AG08396 (cell line): ENCODE data around the gene ENAH.

ENCODE experiments used
- DNase-seq: peaks from one replicate; pipeline ENCODE4 v3.0.0; 2012; ENCODE audit warnings: low spot score, mixed read lengths

Gene ENAH

GRCh38 chr1:225559902-225560301, 93.0 kb downstream of the ENAH start:
- DNase-seq = no peak

DNA sequence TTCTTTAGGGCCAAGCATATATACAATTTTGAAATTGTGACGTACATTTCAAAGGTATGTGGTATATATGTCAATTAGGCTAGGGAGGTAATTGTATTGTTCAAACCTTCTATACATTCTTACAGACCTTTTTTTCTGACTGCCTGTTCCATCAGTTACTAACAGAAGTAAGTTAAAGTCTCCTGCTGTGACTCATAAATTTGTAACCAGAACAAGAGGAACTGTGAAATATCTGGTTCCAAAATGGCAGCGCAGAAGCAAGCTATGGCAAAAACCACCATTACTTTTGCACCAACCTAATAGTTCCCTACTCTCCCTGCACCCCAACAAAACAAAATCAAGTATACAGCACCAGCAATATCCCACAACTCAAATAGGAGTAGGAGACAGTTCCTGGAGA, 93.6 kb downstream of the ENAH start:
- DNase-seq = no peak

DNA sequence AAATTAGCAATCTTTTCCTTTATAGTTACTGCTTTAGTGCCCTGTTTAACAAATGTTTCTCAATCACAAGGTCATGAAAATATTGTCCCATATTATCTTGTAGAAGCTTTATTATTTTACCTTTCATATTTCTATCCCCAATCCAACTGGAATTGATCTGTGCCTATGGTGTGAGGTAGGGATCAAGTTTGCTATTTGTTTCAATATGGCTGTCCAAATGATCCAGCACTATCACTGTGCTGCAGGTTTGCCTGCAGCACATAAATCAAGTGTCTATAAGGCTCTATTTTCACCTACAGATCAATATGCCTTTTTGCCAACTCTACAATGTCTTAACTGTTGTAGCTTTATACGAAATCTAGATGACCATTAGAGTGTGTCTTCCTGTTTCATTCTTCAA, 96.2 kb downstream of the ENAH start:
- DNase-seq = no peak

DNA sequence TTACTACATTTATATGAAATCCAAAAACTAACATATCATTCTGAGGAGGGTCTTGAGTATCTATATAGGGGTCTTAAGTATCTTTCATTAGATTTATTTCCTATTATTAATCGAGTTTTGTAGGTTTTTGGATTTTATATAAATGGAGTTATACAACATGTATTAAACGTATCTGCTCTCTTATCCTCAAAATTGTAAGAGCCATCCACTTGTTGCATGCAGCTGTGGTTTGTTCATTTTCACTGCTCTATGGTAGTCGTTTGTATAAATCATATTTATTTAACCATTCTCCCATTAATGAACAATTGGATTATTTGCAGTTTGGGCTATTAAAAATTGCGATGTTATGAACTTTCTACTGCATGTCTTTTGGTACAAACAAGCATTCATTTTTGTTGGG, 97.1 kb downstream of the ENAH start:
- DNase-seq = no peak

DNA sequence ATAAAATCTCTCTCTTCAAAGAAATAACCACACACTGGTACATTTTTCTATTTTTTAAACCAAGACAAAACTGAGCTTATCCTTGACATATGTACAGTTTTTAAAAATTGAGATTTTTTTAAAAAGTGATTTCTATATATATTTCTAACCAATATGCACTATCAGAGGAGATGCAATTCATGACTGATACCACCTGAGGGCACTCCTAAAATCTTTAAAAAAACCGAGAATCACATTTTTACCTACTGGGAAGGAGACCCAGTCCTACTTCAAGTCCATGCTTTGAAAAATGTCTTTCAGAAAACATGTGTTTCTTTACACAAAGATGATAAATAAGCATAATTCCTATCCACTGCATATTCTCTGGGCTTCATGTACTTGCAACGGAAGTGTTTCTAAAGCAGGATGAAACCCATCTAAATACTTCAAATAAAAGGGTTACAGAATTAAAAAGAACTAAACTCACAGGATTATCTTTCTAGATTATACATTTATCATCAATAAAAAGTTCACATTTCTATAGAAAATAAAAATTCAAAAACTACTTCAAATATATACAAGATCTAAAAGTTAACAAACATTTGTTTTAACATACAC, 98.6 kb downstream of the ENAH start:
- DNase-seq = no peak

GRCh38 chr1:225549821-225550220, 103.1 kb downstream of the ENAH start:
- no peak for DNase-seq

GRCh38 chr1:225548140-225548857, 104.6 kb downstream of the ENAH start:
- DNase-seq = no peak

- DNase-seq = no peak
Observed at GRCh38 chr1:225545649-225546048, 107.3 kb downstream of the ENAH start.

- DNase-seq = no peak
Observed at GRCh38 chr1:225544924-225545323, 108.0 kb downstream of the ENAH start.

- no peak for DNase-seq
Observed at GRCh38 chr1:225544263-225544662, 108.7 kb downstream of the ENAH start.

DNA sequence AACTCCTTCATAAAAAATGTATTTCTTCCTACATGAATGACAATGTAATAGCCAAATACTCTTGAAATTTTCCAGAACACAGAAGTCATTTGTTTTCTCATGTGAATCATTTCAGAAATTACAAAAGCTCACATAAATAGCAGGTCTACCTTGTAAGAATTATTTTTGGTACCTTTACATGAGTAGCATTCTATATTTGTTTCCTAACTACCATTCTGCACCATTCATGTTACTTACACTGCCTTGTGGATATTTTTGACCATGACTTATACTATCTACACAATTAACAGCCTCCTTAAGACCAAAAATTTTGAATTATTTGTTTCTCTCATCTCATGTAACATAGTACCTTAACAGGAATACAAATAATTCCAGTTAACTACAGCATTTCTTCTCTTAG, 109.6 kb downstream of the ENAH start:
- no peak for DNase-seq

DNA sequence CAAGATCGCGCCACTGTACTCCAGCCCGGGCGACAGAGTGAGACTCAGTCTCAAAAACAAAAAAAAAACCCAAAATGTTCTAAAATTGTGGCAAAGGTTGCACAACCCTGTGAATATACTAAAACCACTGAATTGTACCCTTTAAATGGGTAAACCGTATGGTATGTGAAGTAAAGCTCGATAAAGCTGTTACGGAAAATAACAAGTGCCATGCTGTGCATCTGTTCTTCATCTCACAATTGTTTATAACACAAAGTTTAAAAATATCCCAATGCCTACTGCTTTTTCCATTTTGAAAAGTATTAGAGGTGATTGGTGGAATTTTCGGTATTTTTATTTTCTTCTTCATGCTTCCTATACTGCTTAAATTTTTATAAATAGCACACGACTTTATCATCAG, 111.5 kb downstream of the ENAH start:
- no peak for DNase-seq

- DNase-seq = no peak
Observed at GRCh38 chr1:225539575-225539974, 113.3 kb downstream of the ENAH start.

DNA sequence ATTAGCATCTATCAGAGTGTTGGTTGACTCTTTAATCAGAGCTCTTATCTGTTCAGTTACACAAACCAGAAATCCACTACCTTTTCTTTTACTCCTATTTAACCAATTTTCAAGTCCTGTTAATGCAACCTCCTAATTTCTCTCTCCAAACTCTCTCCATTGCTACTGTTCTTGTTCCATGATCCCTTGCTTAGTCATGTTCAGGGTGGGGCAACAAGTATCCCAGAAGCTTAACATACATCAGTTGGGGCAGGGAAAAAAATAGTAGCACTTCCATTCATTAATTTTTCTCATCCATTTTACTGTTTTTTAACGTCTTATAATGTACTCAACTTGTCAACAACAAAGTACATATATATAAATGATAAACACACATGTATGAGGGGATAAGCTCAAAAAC, 113.9 kb downstream of the ENAH start:
- DNase-seq = no peak

DNA sequence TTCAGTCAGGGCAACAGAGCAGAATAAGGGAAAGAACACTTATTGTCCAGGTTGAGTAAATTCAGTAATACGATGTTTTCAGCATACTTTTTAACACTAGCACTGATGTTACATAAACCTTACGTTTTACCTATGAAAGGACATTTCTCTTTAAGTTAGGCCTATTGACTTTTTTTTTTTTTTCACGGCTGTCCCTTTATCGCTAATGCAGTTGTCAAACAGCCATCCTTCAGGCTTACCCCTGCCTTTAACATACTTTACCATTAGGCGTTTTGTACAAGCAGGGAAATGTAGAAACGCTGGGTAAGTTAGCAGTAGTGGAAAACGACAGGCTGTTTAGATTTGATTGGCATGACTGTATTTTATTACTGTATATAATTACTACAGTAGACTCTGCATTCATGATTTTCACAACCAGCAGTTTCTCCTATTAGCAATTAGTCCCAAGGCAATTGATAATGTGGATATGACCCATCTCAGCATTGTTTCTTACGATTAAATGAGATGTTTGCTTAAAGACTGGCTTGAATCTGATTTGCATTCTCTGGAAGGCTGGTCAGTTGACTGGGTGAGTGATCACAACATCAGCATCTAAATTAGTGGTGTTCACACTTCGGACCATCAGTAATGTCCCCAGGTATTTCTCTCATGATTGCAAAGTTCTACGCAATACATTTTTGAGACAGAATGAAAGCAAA, 115.2 kb downstream of the ENAH start:
- DNase-seq = no peak

GRCh38 chr1:225535280-225535679, 117.6 kb downstream of the ENAH start:
- DNase-seq = no peak

DNA sequence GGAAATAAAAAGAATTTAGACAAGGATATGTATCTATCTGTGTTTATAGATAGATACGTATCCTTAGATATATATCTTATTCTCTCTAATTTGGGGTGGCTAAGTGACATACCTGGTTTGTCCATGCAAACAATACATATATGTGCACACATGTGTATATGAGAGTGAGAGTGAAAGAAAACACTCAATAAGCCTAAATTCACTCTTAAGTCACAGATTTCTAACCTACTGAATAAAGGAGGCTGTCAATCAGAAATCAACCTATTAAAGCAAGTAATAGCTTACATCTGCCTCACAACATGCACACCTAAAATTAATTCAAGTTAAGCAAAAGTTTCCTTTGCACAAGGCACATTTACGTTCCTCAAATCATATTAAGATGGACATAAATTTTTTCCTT, 118.2 kb downstream of the ENAH start:
- DNase-seq = no peak

DNA sequence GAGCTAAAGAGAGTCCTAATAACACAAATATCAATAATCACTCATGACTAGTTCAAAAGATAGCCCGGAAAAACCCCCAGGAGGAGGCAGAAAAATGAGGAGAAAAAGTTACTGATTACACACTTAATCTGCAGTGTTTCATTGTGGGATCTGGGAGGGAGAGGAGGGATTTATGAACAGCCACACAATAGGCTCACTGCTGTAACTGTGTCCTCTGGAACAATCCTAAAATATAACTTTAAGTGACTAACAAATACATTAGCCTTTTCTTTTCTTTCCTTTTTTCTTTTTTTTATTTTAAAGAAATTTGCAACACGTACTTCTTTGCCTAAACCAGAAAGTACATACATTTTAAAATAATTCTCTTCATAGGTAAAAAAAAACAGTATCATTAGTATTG, 118.8 kb downstream of the ENAH start:
- no peak for DNase-seq

DNA sequence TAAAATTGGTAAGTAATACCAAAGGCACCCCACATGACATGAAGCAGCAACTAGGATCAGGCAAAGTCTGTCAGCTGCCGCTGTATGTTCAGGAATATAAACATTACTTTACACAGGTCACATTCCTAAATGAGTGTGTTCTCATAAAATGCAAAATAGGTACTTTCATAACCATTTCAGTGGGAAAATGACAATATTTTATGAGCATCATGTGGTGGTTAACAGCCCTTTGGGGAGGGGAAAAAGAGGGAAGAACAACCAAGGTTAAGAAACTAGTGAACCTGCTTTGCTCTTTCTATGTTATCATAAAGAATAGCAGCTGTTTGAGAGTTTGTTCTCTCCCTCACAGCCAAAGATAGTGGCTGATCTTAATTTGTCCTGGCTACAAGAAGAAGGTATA, 119.7 kb downstream of the ENAH start:
- DNase-seq = no peak

DNA sequence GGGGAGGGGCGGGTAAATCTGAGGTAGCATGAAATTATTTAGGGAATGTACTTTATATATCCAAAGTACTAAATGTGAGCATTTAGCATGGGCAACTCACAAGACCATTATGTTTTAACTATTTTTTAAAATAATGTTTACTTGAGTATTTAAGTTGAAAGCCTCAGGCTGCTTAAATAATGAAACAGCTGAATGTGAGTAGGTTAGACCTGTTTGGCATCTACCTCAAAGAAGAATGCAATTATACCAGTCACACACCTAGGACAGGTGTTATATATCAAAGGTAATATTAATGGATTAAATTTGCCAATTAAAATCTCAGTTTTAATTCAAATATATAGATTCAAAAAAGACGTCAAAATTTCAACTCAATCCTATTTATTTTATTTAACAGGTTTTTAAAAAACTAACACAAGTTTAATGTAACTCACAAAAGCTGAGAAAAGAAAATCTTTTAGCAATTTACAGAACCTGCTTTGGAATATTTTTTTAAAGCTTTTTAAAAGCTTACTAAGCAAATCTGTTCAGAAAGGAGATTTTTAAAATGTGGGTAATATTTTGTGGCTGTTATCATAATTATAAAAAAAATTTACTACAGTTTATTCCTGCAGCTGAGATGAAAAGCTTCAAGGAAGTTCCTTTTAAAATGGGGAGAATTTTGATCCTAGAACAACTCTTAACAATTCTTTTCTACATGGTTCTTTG, 120.5 kb downstream of the ENAH start:
- DNase-seq = no peak

GRCh38 chr1:225529726-225530125, 123.2 kb downstream of the ENAH start:
- DNase-seq = no peak

DNA sequence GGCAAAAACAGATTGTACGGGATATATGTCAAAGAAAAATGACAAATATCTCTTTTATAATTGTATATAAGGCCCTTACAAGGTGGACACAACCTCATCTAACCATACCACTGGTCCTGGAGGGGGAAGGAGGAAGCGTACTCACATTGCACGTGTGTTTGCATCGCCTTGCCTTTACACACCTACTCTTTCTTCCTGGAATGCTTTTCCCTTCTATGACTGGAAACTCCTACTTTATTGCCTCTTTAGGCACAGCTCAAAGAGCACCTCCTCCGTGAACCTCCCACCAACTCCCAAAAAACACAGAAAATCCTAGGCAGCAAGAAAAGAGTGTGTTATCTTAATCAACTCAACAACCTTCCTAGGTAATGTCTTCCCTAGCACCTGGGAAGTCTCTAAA, 125.3 kb downstream of the ENAH start:
- no peak for DNase-seq

DNA sequence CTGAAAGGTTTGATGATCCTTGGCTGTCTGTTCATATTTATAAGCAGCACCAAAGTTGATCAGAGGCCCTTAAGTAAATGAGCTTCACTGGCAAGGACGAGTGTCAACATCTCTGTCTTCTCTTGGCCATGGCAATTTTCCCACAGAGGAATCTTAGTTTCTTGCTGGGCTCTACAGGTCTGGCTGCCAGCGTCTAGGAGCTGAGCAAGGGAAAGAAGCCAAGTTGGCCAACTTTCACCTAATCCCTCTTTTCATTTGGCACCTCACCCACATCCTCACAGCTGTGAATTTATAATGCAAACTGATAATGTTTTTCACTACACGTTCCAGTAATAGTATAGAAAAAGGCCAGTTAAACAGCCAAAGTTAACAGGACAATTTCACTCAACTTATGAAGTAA, 126.0 kb downstream of the ENAH start:
- DNase-seq = no peak
